Measurements from ENCODE around the gene BRF1.

The BRF1 gene

DNA sequence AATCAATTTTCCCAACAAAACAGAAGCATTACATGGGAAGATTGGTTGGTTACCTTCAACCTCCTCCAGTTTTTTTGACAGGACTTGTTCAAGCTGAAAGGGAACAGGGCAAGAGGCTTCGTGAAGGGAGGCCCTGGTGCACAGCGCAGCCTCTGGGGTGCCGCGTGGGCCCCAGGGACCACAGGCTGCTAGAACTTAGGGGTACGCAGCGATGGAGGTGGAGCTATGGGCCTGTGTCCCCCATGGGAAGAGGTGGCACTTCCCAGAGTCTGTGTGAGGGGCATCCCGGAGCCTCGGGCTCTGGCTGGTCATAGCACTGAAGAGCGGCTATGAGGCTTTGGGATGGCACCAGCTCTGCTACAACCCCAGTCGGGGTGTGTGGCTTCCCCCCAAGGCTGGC lies 74.6 kb downstream of the BRF1 start:
- no peak for DNase-seq (ENCODE audit: low spot score)

DNA sequence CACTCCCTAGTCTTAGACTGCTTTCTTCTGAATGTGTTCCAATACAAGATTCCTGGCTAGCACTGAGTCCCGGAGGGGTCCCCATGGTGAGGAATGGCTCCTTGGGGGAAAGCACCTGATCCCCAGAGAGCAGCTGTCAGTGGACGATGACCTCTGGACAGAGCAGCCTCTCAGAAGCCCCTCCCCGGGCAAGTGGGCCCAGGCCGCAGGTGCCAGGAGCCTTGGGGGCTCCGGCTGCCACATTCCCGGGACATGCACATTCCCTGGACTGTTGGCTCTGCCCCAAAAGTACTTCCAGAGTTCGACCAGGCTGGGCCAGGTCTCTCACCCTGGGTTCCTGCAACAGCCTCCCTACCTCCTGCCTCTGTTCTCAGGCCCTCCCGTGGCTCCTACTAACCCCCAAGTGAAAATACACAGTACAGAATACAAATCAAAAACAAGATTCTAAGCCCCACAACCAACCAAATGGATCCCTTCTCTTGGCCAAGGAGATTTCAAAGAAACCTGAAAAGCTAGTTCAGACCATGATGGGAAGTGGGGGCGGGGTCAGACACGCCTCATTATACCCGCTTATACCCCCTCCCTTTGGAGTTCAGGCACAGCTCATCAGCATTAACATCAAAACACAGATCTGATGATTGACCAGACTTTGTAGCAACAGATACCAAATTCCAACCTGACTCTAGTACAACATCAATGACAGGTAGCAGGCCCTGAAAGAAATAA lies 75.8 kb downstream of the BRF1 start:
- DNase-seq (ENCODE audit: low spot score) = no peak

DNA sequence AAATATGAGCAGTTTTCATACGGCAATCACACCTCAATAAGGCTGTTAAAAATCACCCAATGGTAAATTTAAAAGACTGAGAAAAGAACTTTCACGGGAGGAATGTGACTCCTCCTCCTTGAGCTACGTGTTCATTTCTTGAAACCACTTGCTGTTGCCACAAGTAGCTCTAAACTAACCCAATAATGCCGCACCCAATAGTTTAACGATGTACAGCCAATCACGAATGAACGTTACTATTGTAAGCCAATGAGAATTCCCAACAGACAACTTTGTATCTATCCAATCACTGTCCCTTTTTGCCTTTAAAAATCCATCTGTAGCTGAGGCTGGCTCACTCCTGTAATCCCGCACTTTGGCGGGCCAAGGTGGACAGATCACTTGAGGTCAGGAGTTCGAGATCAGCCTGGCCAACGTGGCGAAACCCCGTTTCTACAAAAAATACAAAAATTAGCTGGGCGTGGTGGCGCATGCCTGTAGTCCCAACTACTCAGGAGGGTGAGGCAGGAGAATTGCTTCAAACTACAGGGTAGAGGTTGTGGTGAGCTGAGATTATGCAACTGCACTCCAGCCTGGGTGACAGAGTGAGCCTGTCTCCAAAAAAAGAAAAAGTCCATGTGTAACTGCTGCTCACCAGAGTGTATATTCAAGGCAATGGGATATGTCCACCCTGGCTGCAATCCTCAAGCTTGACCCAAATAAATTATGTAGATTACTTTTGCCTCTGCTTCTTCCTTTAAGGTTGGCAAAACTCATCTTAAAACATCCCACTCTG lies 76.8 kb downstream of the BRF1 start:
- no peak for DNase-seq (ENCODE audit: low spot score)

DNA sequence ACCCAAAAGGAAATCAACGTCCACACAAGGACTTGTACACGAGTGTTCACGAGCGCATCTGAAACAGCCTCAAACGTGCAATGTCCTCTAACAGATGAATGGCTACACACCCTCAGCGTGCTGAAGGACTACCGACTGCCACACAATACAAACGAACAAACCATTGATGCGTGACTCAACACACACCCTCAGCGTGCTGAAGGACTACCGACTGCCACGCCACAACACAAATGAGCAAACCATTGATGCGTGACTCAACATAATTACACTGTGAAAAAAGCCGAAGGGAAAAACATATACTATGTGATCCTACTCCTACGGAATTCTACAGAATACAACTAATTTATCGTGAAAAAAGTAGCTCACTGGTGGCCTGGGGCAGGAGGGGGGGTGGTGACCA lies 77.5 kb downstream of the BRF1 start:
- DNase-seq (ENCODE audit: low spot score) = no peak

DNA sequence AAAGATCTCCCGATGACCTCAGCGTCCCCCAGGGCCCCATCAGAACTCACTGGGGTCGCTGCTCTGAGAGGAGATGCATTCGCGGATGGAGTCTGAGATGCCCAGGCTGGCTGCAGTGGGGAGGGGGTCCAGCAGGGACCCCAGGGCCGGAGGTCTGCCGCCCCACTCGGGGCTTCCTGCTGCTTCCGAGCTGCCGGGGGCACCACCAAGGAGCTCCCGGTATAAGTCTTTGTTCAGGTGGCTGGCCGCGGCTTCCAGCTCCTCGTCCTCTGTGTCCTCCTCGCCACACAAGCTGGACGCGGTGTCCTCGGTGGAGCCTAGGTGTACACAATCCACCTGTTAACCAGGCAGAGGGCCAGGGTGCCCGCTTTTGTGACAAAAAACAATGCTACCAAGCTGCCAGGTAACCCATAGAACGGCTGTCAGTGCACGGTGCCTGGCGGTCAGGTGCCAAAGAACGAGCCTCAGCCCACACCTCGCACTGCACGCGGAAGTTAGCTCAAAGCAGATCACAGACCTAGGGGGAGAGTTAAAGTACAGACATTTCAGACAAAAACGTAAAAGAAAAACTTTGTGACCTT lies 79.1 kb downstream of the BRF1 start:
- no peak for DNase-seq (ENCODE audit: low spot score)

DNA sequence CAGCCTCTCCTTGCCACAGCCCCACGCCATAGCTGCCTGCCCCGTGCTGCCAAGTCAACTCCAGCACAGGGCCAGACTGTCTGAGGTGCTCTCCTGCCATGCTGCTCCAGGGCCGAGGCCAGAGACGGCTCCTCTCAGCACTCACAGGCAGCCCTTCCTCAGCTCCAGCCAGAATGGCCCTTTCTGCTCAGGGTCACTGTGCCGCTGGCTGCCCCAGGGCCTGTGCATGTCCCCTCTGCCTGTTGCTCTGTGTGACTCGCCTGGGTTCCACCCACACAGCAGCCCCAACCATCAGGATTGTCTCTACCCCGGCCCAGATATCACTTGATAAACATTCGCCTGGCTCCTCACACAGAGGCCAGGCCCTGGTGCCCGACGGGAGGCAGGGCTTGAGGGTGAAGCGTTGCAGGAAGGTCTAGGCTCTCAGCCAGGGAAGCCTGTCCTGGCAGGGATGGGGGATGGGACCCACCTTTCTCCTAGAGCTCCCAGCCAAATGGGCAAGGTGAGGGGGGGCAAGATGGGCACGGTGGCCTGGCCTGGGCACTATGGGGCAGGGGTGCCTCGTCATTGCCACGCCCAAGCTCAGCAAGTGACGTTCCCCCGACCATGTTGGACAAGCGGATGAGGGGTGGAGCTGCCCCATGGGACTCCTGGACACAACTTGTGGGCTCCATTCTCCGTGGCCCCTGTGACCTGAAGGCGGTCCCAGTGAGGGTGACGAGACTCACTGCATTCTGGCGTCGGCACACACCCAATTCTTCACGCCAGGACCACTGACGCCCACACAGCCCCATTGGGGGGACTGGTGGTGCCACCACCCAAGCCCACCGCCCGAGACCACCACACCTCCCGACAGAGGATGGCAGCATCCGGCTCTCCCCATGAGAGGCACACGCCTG lies 79.9 kb downstream of the BRF1 start:
- DNase-seq (ENCODE audit: low spot score) = no peak

DNA sequence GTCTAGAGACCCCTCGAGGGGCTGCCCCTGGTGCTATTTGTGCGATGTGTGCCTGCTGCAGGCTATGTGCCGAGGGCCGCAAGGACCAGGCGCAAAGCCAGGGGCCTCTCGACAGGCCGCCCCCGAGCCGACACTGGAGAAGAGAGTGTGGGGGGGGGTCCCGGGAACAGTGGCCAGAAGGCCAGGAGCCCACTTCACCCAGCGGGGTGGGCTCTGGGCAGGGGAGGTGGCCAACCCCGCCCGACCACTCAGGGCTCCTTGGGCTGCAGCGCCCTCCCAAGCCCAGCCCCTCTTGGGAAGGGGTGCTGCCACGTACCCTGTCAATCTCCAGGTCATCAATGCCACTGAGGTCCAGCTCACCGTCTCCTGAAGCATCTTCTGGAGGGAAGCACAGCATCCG lies 81.0 kb downstream of the BRF1 start:
- DNase-seq (ENCODE audit: low spot score) = no peak

DNA sequence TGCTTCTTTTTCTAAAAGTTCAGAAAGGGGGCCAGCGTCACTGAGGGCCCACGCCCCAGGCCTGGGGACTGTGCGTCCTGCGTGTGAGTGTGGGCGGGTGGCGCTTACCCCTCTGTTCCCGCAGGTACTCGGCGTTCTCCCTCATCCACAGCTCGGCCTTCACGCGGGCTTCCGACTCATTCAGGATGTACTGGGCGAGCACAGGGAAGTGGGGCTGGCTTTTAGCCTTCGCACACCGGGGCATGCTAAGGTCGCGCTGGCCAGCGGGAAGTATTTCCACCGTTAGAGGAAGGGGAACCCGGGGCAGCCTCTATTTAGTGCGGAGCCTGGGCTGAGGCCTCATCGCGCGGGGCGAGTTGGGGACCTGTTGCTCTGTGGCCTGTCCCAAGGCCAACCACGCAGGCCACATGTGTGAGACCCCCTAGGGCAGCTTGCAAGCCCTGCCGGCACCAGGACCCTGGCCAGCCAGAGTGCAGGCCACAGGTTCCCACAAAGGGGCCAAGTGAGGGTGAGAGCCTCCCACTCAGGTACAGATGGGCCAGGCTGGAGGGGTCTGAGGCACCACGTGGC lies 81.7 kb downstream of the BRF1 start:
- DNase-seq (ENCODE audit: low spot score) = no peak

DNA sequence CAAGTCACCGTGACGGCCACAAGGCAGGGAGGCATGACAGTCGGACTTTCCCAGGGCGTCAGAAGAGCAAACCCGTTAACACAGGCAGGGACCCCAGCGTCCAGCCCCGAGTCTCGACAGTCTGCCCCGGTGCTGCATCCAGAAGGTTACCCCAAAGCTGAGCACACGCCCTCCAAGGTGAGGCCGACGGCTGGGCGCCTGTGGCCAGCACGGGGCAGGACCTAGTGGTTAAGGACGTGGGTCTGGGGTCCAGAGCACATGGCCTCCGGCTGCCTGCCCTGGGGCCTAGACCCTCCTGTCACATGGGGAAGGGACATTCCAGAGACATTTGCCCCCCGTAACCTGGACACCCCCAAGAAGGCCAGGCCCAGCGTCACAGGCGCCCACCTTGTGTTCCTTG lies 82.2 kb downstream of the BRF1 start:
- no peak for DNase-seq (ENCODE audit: low spot score)

DNA sequence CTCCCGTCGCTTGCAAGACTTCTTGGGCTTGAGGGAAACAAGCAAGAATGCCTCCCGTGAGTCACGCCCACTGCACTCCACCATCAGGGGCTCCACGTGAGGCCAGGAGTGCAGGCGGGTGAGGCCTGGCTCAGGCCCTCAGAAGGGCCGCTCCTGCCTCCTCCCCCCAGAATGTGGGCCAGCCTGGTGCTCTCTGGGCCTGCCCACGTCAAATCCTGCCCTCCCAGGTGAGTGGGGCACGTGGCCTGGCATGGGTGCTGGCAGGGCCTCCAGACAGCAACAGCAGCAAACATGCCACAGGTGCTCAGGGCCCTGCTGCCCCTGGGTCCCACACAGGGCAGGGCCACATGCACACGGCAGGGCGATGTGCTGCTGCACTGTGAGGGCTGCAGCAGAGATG lies 83.0 kb downstream of the BRF1 start:
- DNase-seq (ENCODE audit: low spot score) = no peak

DNA sequence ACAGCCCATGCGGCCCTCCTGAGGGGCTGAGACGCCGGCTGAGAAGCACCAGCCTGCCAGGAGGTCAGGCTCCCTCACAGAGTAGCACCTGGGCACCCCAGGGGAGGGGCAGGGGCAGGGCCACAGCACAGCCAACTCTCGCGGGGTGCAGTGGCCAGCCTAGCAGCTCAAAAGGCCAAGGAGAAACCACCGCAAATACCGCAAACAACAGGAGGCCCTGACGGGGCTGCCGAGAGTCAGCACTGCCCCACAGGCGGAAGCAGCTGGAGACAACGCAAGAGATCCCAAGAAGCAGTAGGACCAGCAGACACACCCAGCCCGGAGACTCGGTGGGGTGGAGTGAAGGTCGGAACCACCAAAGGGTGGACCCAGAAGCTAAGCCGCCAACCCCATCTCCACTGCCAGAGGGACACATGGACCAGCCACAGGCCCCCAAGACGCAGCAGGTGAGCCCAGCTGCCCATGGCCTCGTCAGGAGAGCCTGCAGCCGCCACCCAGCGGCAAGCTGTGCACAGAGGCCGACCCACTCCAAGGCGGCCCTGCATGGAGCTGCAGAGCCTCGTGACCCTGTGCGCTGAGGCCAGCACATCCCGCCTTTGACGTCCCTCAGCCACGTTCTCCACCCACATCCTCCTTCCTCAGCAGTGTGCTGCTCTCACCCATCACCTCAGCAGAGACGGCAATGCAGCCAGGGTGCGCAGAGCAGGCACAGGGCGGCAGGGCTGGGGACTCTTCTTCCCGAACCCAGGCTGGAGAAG lies 84.1 kb downstream of the BRF1 start:
- no peak for DNase-seq (ENCODE audit: low spot score)

DNA sequence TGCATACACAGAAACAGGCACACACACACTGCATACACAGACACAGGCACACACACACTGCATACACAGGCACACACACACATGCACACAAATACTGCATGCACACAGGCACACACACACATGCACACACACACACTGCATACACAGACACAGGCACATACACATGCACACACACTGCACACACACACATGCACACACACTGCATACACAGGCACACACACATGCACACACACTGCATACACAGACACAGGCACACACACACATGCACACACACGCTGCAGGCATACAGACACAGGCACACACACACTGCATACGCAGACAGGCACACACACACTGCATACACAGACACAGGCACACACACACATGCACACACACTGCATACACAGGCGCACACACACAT lies 85.2 kb downstream of the BRF1 start:
- DNase-seq (ENCODE audit: low spot score) = no peak

DNA sequence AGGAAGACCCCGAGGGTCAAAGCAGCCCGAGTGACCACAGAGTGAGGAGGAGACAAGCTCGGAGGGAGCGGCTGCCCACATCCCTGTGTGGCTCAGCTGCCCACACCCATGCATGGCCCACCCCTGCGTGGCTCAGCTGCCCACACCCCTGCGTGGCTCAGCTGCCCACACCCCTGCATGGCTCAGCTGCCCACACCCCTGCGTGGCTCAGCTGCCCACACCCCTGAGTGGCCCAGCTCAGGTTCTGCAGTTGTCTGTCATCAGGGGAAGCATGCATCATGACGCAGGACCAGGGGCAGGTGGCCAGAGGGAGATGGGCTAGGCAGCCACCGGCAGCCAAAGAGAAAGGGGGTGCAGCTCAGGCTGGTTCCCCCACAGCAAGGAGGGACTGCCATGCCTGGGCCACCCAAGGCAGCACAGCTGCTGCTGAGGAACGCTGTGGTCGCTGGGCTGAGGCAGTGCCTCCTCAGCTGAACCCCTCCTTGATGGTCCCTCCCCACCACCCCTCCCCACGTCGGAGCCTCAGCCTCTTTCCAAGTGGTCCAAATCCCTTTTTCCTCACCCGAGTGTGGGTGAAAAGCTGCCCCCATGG lies 86.4 kb downstream of the BRF1 start:
- no peak for DNase-seq (ENCODE audit: low spot score)

DNA sequence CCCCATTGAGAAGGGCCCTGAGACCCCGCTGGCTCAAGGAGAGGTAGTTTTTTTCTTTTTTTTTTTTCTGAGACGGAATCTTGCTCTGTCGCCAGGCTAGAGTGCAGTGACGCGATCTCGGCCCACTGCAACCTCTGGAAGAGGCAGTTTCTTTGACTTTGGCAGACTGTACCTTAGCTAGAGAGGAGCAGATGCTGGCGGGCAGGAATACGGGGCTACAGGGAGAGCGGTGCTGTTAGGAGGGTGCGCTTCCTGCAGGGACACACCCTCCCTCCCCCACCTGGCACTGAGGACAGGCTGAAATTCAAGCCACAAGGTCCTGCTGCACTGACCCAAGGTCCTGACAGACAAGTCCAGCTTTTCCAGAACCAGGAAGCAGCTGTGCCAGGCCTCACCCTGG lies 87.4 kb downstream of the BRF1 start:
- DNase-seq (ENCODE audit: low spot score) = no peak

DNA sequence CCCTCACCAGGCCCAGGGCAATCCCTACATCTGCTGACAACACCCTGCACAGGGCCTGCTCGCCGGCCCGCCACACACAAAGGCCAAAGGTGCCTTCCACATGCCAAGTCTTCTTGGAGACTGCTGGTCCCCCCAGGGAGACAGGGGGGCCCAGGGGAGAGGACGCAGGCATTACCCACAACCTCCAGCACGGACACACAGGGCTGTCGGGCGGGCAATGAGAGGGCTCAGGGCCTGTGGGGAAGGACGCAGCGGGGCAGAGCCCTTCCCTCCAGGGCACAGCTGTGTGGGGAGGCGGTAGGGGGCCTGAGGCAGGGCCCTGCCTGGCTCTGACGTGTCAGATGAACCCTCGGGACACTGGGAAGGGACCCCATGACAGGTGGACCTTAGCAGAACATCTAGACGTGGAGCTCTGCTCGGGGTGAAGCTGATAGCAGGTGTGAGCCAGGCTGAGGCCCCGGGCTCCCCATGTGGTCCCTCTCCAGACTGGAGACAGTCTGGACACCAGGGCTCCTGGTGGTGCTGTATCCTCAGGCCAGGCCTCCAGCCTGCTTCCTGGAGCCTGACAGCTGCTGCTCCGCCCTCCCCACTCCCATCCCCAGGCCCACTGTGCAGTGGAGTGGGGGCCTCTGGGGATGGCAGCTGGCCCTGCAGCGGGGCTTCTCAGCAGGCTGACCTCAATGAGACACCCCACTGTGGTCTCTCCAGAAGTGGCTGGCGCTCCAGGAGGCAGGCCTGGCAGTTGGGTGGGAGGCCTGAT lies 88.1 kb downstream of the BRF1 start:
- DNase-seq (ENCODE audit: low spot score) = no peak

DNA sequence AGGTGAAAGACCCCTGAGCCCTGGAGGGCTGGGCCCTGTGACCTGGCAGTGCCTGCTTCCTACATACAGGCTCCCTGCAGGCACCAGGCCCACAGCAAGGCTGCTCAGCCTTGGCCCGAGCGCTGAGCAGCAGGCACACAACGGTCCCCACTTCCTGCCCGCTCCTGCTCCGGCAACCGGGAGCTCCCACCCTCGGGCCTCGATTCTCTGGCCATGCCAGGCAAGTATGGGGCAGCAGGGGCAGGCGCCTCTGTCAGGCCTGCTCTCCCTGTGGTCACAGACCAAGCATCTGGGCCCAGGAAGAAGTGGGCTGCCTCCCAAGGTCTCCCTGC lies 89.1 kb downstream of the BRF1 start:
- no peak for DNase-seq (ENCODE audit: low spot score)

DNA sequence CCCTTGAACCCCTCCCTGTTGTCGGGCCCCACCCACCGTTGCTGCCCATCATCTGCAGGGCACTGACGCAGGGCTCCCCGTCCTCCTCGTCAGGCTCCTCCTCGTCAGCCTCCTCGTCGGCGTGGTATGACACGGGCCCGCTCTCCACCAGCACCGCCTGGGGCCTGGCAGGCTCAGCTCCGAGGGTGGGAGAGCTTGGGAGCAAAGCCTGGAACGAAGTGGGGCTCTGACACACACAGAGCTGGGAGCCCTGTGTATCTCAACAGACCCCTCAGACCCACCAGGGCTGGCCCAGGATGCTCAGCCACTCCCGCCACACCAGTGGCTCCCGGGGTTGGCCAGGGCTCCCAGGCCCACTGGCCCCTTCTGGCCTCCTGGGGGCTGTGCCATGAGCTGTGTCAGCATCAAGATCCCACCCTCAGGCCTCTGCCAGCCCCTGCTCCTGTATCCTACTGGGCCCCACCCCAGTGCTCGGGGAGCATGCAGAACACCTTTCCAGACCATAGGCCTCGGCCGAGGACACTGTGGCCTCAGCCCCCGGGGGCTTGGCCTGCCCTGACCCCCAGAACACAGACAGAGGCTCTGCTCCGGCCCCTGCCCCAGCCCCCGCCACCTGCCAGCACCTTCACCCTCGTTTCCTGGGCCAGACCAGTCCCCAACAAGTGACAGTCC lies 89.6 kb downstream of the BRF1 start:
- DNase-seq (ENCODE audit: low spot score) = no peak

DNA sequence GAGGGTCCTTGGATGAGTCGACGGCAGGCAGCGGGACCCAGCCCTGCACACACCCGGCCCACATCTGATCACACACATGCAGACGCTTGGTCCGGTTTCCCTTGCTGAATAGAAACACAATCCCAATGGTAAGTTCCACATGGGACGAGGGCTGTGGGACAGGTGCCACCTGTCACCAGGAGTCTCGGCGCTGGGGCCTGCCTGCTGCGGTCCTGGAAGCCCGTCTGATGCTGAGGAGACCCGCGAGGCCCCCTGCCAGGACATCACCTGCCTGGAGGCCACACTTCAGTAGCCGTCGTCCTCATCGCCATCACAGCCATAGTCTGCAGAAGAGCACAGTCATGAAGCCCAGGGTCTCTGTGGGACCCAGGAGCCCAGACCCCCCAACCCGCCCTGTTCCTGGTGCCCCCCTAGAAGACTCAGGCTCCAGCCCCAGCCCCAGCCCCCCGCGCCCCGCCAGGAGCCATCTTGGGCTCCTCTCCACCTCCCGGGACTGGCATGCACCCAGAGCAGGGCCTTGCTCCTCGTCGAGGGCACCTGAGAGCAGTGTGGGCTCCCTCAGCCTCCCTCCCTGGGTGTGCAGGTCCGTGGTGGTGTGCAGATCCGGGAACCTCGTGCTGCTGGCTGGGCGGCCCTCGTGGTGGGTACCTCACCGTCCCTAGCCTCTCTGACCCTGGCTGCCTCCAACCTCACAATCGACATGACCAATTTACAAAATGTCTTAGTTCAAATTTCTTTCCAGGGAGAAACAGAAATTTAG lies 90.4 kb downstream of the BRF1 start:
- no peak for DNase-seq (ENCODE audit: low spot score)

DNA sequence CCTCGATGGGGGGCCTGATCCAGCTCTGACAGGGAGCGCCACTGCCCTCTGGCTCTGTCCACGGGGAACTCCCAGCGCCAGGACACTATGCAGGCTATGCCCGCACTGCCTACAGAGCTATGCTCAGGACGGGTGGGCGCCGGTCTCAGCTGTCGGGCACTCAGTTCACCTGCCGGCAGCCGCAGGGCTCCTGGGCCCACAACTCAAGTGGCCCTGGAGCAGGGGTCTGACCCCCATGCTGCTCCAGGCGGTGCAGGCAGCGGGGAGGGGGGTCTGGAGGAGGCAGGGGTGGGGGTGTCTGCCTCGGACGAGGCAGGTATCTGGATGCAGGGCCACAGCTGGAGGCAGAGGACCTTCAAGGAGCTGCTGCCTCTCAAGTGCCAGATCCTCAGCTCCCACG lies 91.2 kb downstream of the BRF1 start:
- no peak for DNase-seq (ENCODE audit: low spot score)
